Measurements from ENCODE around the gene NFATC3.

The NFATC3 gene

GRCh38 chr16:68179196-68179795 lies 94.1 kb downstream of the NFATC3 start:
- Histone ChIP-seq H3K9me3 (ENCODE audit: control insufficient read depth, low read depth, low read length) (no peaks in the 10 kb centered on the region), H3K27ac (ENCODE audit: low read length) (no peak overlapping the region), H3K9ac (ENCODE audit: low read length) (no peak overlapping the region), H3K36me3 (ENCODE audit: control insufficient read depth, low read depth, low read length) (peaks cover 17% of the 10 kb centered on the region), H3K27me3 (ENCODE audit: control insufficient read depth, insufficient read depth, low read length) (no peaks in the 10 kb centered on the region), H3K4me1 (ENCODE audit: control insufficient read depth, low read depth, low read length) (no peaks in the 10 kb centered on the region), H3K4me3 (ENCODE audit: low read length) (no peak overlapping the region)

GRCh38 chr16:68179855-68180254 lies 94.7 kb downstream of the NFATC3 start:
- no peaks in the 10 kb centered on the region for H3K9me3 ChIP-seq (ENCODE audit: control insufficient read depth, low read depth, low read length)
- no peak overlapping the region for H3K4me3 ChIP-seq (ENCODE audit: low read length)
- no peak overlapping the region for H3K9ac ChIP-seq (ENCODE audit: low read length)
- H3K27me3 ChIP-seq (ENCODE audit: control insufficient read depth, insufficient read depth, low read length), result no peaks in the 10 kb centered on the region
- no peak overlapping the region for H3K27ac ChIP-seq (ENCODE audit: low read length)
- H3K4me1 ChIP-seq (ENCODE audit: control insufficient read depth, low read depth, low read length), result no peaks in the 10 kb centered on the region
- peaks cover 13% of the 10 kb centered on the region for H3K36me3 ChIP-seq (ENCODE audit: control insufficient read depth, low read depth, low read length)

- peaks cover 8% of the 10 kb centered on the region for H3K36me3 ChIP-seq (ENCODE audit: control insufficient read depth, low read depth, low read length)
- no peaks in the 10 kb centered on the region for H3K9me3 ChIP-seq (ENCODE audit: control insufficient read depth, low read depth, low read length)
- H3K27ac ChIP-seq (ENCODE audit: low read length), result no peak overlapping the region
- no peak overlapping the region for H3K4me3 ChIP-seq (ENCODE audit: low read length)
- no peak overlapping the region for H3K9ac ChIP-seq (ENCODE audit: low read length)
- no peaks in the 10 kb centered on the region for H3K4me1 ChIP-seq (ENCODE audit: control insufficient read depth, low read depth, low read length)
- H3K27me3 ChIP-seq (ENCODE audit: control insufficient read depth, insufficient read depth, low read length), result no peaks in the 10 kb centered on the region
Measured at GRCh38 chr16:68183046-68183445, 97.9 kb downstream of the NFATC3 start.

- Histone ChIP-seq H3K9ac (ENCODE audit: low read length) (no peak overlapping the region), H3K4me1 (ENCODE audit: control insufficient read depth, low read depth, low read length) (no peaks in the 10 kb centered on the region), H3K27ac (ENCODE audit: low read length) (no peak overlapping the region), H3K4me3 (ENCODE audit: low read length) (no peak overlapping the region), H3K36me3 (ENCODE audit: control insufficient read depth, low read depth, low read length) (peaks cover 19% of the 10 kb centered on the region), H3K9me3 (ENCODE audit: control insufficient read depth, low read depth, low read length) (no peaks in the 10 kb centered on the region), H3K27me3 (ENCODE audit: control insufficient read depth, insufficient read depth, low read length) (no peaks in the 10 kb centered on the region)
Measured at GRCh38 chr16:68186877-68187276, 101.7 kb downstream of the NFATC3 start.

GRCh38 chr16:68187505-68187904 lies 102.3 kb downstream of the NFATC3 start:
- Histone ChIP-seq H3K4me1 (ENCODE audit: control insufficient read depth, low read depth, low read length) (no peaks in the 10 kb centered on the region), H3K4me3 (ENCODE audit: low read length) (no peak overlapping the region), H3K27ac (ENCODE audit: low read length) (no peak overlapping the region), H3K36me3 (ENCODE audit: control insufficient read depth, low read depth, low read length) (peaks cover 19% of the 10 kb centered on the region), H3K9ac (ENCODE audit: low read length) (no peak overlapping the region), H3K27me3 (ENCODE audit: control insufficient read depth, insufficient read depth, low read length) (no peaks in the 10 kb centered on the region), H3K9me3 (ENCODE audit: control insufficient read depth, low read depth, low read length) (no peaks in the 10 kb centered on the region)

- no peak overlapping the region for H3K4me3 ChIP-seq (ENCODE audit: low read length)
- H3K4me1 ChIP-seq (ENCODE audit: control insufficient read depth, low read depth, low read length), result no peaks in the 10 kb centered on the region
- peaks cover 17% of the 10 kb centered on the region for H3K36me3 ChIP-seq (ENCODE audit: control insufficient read depth, low read depth, low read length)
- H3K9ac ChIP-seq (ENCODE audit: low read length), result no peak overlapping the region
- H3K9me3 ChIP-seq (ENCODE audit: control insufficient read depth, low read depth, low read length), result no peaks in the 10 kb centered on the region
- no peak overlapping the region for H3K27ac ChIP-seq (ENCODE audit: low read length)
- H3K27me3 ChIP-seq (ENCODE audit: control insufficient read depth, insufficient read depth, low read length), result no peaks in the 10 kb centered on the region
Measured at GRCh38 chr16:68188170-68188569, 103.0 kb downstream of the NFATC3 start.

- Histone ChIP-seq H3K36me3 (ENCODE audit: control insufficient read depth, low read depth, low read length) (peaks cover 11% of the 10 kb centered on the region), H3K9ac (ENCODE audit: low read length) (no peak overlapping the region)
Measured at GRCh38 chr16:68190081-68190480, 104.9 kb downstream of the NFATC3 start.

GRCh38 chr16:68190736-68191510 lies 105.8 kb downstream of the NFATC3 start:
- no peak overlapping the region for H3K4me3 ChIP-seq (ENCODE audit: low read length)
- no peak overlapping the region for H3K9ac ChIP-seq (ENCODE audit: low read length)
- H3K27me3 ChIP-seq (ENCODE audit: control insufficient read depth, insufficient read depth, low read length), result no peaks in the 10 kb centered on the region
- no peaks in the 10 kb centered on the region for H3K4me1 ChIP-seq (ENCODE audit: control insufficient read depth, low read depth, low read length)
- H3K36me3 ChIP-seq (ENCODE audit: control insufficient read depth, low read depth, low read length), result peaks cover 11% of the 10 kb centered on the region
- no peaks in the 10 kb centered on the region for H3K9me3 ChIP-seq (ENCODE audit: control insufficient read depth, low read depth, low read length)
- H3K27ac ChIP-seq (ENCODE audit: low read length), result no peak overlapping the region

More at GRCh38 chr16:68190081-68190480, 104.9 kb downstream of the NFATC3 start:
- no peaks in the 10 kb centered on the region for H3K4me1 ChIP-seq (ENCODE audit: control insufficient read depth, low read depth, low read length)
- no peak overlapping the region for H3K4me3 ChIP-seq (ENCODE audit: low read length)
- no peaks in the 10 kb centered on the region for H3K27me3 ChIP-seq (ENCODE audit: control insufficient read depth, insufficient read depth, low read length)
- H3K9me3 ChIP-seq (ENCODE audit: control insufficient read depth, low read depth, low read length), result no peaks in the 10 kb centered on the region
- no peak overlapping the region for H3K27ac ChIP-seq (ENCODE audit: low read length)

GRCh38 chr16:68194251-68194650 lies 109.1 kb downstream of the NFATC3 start:
- Histone ChIP-seq H3K9ac (ENCODE audit: low read length) (no peak overlapping the region), H3K27ac (ENCODE audit: low read length) (no peak overlapping the region), H3K4me3 (ENCODE audit: low read length) (no peak overlapping the region), H3K36me3 (ENCODE audit: control insufficient read depth, low read depth, low read length) (peaks cover 11% of the 10 kb centered on the region), H3K4me1 (ENCODE audit: control insufficient read depth, low read depth, low read length) (no peaks in the 10 kb centered on the region), H3K27me3 (ENCODE audit: control insufficient read depth, insufficient read depth, low read length) (no peaks in the 10 kb centered on the region), H3K9me3 (ENCODE audit: control insufficient read depth, low read depth, low read length) (no peaks in the 10 kb centered on the region)

- H3K9ac ChIP-seq (ENCODE audit: low read length), result no peak overlapping the region
- H3K27me3 ChIP-seq (ENCODE audit: control insufficient read depth, insufficient read depth, low read length), result no peaks in the 10 kb centered on the region
- H3K4me1 ChIP-seq (ENCODE audit: control insufficient read depth, low read depth, low read length), result no peaks in the 10 kb centered on the region
- no peak overlapping the region for H3K4me3 ChIP-seq (ENCODE audit: low read length)
- no peaks in the 10 kb centered on the region for H3K9me3 ChIP-seq (ENCODE audit: control insufficient read depth, low read depth, low read length)
- H3K27ac ChIP-seq (ENCODE audit: low read length), result no peak overlapping the region
- no peaks in the 10 kb centered on the region for H3K36me3 ChIP-seq (ENCODE audit: control insufficient read depth, low read depth, low read length)
Measured at GRCh38 chr16:68197250-68197649, 112.1 kb downstream of the NFATC3 start.

- H3K36me3 ChIP-seq (ENCODE audit: control insufficient read depth, low read depth, low read length), result no peaks in the 10 kb centered on the region
- no peak overlapping the region for H3K9ac ChIP-seq (ENCODE audit: low read length)
- no peak overlapping the region for H3K27ac ChIP-seq (ENCODE audit: low read length)
- H3K9me3 ChIP-seq (ENCODE audit: control insufficient read depth, low read depth, low read length), result no peaks in the 10 kb centered on the region
- no peak overlapping the region for H3K4me3 ChIP-seq (ENCODE audit: low read length)
- H3K4me1 ChIP-seq (ENCODE audit: control insufficient read depth, low read depth, low read length), result no peaks in the 10 kb centered on the region
- no peaks in the 10 kb centered on the region for H3K27me3 ChIP-seq (ENCODE audit: control insufficient read depth, insufficient read depth, low read length)
Measured at GRCh38 chr16:68200088-68200783, 115.1 kb downstream of the NFATC3 start.

Measured in iPS-18a (cell line).